Glutamatergic neuron (in vitro differentiated cells): ENCODE results near the gene NFATC1. TPM values are rescaled to one million over a fixed set of nuclear protein-coding genes. Genes with fewer than 3 reads are reported as not detected.

Experiments
- DNase-seq: peaks from one replicate; pipeline ENCODE4 v3.0.0; 2022
- H3K27ac Mint-ChIP-seq: one replicate; pipeline ENCODE4 v1.8.0; 2020; ENCODE audit warnings: mild to moderate bottlenecking, mixed read lengths, inconsistent platforms; ENCODE audit not compliant: unreplicated experiment
- H3K27me3 Mint-ChIP-seq: one replicate; pipeline ENCODE4 v1.8.0; 2020; ENCODE audit warnings: mild to moderate bottlenecking, moderate library complexity, mixed read lengths, inconsistent platforms; ENCODE audit not compliant: unreplicated experiment
- H3K36me3 Mint-ChIP-seq: one replicate; pipeline ENCODE4 v1.8.0; 2020; ENCODE audit warnings: mild to moderate bottlenecking, mixed read lengths, inconsistent platforms; ENCODE audit not compliant: unreplicated experiment
- H3K4me1 Mint-ChIP-seq: one replicate; pipeline ENCODE4 v1.8.0; 2020; ENCODE audit warnings: mild to moderate bottlenecking, low read depth, mixed read lengths, inconsistent platforms; ENCODE audit not compliant: unreplicated experiment
- H3K4me3 Mint-ChIP-seq: one replicate; pipeline ENCODE4 v1.8.0; 2020; ENCODE audit warnings: mild to moderate bottlenecking, mixed read lengths, inconsistent platforms; ENCODE audit not compliant: unreplicated experiment
- H3K9me3 Mint-ChIP-seq: one replicate; pipeline ENCODE4 v1.8.0; 2020; ENCODE audit warnings: mild to moderate bottlenecking, moderate library complexity, mixed read lengths, inconsistent platforms; ENCODE audit not compliant: unreplicated experiment
- CTCF ChIP-seq: fragments of 200-600 bp; sonication (generic); IDR thresholded peaks from one replicate; pipeline ENCODE4 v1.5.0; 2021; ENCODE audit not compliant: partially characterized antibody, unreplicated experiment
- long read RNA-seq: library from polyadenylated mRNA; unstranded; transcript quantifications from one replicate; pipeline ENCODE4 v2.0.0, GENCODE V29; 2020; ENCODE audit not compliant: unreplicated experiment
- total RNA-seq: library from RNA; stranded (reverse); fragmentation: NEBNext Ultra II Directional; extraction: Animal tissue kit (Norgen Biotek cat#: 25700); gene quantifications from one replicate; pipeline ENCODE4 v1.2.1, GENCODE V29; 2021; ENCODE audit not compliant: unreplicated experiment

The NFATC1 gene
- total RNA-seq = 5.3 TPM
- long read RNA-seq = 0 reads

GRCh38 chr18:79395761-79396404 is at the start of gene NFATC1:
TSS of gene NFATC1 (plus strand) at chr18:79395930. CDS start at chr18:79396225, 295 bp downstream.
- no peak for TF ChIP-seq CTCF
- Mint-ChIP-seq H3K4me3 (peak within 1 kb of the TSS; percentile 80), H3K27me3 (peaks cover 13% of the 10 kb centered on the region), H3K4me1 (peaks cover 2% of the 10 kb centered on the region), H3K9me3 (peaks cover 13% of the 10 kb centered on the region), H3K27ac (no peak within 1 kb of the TSS), H3K36me3 (peaks cover 2% of the 10 kb centered on the region)
- DNase-seq = peak; percentile 87

GRCh38 chr18:79345981-79346380 is 49.7 kb upstream of the NFATC1 start:
- H3K27me3 Mint-ChIP-seq = no peaks in the 10 kb centered on the region
- H3K4me3 Mint-ChIP-seq = no peak overlapping the region
- H3K9me3 Mint-ChIP-seq = peaks cover 3% of the 10 kb centered on the region
- no peak for TF ChIP-seq CTCF
- H3K36me3 Mint-ChIP-seq = peaks cover 6% of the 10 kb centered on the region
- no peak overlapping the region for H3K27ac Mint-ChIP-seq
- H3K4me1 Mint-ChIP-seq = no peaks in the 10 kb centered on the region
- no peak for DNase-seq

GRCh38 chr18:79348066-79348465 is 47.7 kb upstream of the NFATC1 start:
- no peak for TF ChIP-seq CTCF
- Mint-ChIP-seq H3K27me3 (peaks cover 2% of the 10 kb centered on the region), H3K27ac (no peak overlapping the region), H3K4me3 (no peak overlapping the region), H3K9me3 (peaks cover 3% of the 10 kb centered on the region), H3K36me3 (peaks cover 10% of the 10 kb centered on the region), H3K4me1 (peaks cover 1% of the 10 kb centered on the region)
- no peak for DNase-seq

- peaks cover 4% of the 10 kb centered on the region for H3K36me3 Mint-ChIP-seq
- no peak overlapping the region for H3K4me3 Mint-ChIP-seq
- H3K27ac Mint-ChIP-seq = no peak overlapping the region
- H3K9me3 Mint-ChIP-seq = peaks cover 6% of the 10 kb centered on the region
- DNase-seq = no peak
- H3K4me1 Mint-ChIP-seq = peaks cover 5% of the 10 kb centered on the region
- no peak for TF ChIP-seq CTCF
- H3K27me3 Mint-ChIP-seq = peaks cover 10% of the 10 kb centered on the region
Measured at GRCh38 chr18:79352432-79352831, 43.3 kb upstream of the NFATC1 start.

GRCh38 chr18:79353267-79353666 is 42.5 kb upstream of the NFATC1 start:
- peak; percentile 72 for DNase-seq
- H3K9me3 Mint-ChIP-seq = peaks cover 6% of the 10 kb centered on the region
- peaks cover 10% of the 10 kb centered on the region for H3K27me3 Mint-ChIP-seq
- H3K4me3 Mint-ChIP-seq = no peak overlapping the region
- H3K36me3 Mint-ChIP-seq = peaks cover 4% of the 10 kb centered on the region
- peak; percentile 35 for TF ChIP-seq CTCF
- H3K27ac Mint-ChIP-seq = no peak overlapping the region
- peaks cover 5% of the 10 kb centered on the region for H3K4me1 Mint-ChIP-seq
